ENCODE measurements around the gene RPS6KA3. TPM values are rescaled to one million over a fixed set of nuclear protein-coding genes. Genes with fewer than 3 reads are reported as not detected.
"Not testable (repeated sequence)": the region's sequence is repeated elsewhere in the genome, so short reads cannot be mapped to it uniquely, and the experiment has no call there.

Gene RPS6KA3
- total RNA-seq, 1 donor from 2014 or later, result 50.9 TPM

DNA sequence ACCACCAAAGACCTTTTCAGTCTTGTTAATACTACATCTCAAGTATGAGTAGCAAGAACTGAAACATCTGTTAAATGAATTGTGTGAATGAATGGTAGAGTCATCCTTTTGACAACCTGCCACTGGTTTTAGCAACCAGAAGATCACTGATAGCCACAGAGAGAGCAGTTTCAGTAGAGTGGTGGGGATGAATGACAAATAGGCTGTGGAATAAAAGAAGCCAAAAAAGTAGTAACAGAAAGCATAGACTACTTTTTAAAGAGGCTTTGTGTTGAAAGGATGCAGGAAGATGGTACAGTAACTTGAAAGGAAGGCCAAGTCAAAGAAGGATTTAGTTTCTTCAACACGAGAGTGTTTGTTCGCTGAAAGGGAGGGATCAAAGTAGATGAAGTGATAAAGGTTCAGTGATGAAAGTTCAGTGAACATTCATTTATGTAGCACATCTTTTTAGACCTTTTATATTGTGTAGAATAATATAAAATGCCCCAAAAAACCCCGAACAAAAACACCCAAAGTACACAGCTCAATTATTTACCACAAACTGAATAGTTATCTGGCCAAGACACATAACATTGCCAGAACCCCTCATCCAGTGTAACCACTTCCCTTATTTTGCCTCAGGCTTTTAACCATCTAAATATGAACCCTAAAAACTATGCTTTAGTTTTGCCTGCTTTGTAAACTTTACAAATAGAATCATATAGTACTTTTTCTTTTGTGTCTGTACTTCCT lies 84.9 kb downstream of the RPS6KA3 start:
- no peaks in the 10 kb centered on the region for H3K27me3 Mint-ChIP-seq (ENCODE audit: unreplicated experiment)
- TF ChIP-seq, protein P1, sequence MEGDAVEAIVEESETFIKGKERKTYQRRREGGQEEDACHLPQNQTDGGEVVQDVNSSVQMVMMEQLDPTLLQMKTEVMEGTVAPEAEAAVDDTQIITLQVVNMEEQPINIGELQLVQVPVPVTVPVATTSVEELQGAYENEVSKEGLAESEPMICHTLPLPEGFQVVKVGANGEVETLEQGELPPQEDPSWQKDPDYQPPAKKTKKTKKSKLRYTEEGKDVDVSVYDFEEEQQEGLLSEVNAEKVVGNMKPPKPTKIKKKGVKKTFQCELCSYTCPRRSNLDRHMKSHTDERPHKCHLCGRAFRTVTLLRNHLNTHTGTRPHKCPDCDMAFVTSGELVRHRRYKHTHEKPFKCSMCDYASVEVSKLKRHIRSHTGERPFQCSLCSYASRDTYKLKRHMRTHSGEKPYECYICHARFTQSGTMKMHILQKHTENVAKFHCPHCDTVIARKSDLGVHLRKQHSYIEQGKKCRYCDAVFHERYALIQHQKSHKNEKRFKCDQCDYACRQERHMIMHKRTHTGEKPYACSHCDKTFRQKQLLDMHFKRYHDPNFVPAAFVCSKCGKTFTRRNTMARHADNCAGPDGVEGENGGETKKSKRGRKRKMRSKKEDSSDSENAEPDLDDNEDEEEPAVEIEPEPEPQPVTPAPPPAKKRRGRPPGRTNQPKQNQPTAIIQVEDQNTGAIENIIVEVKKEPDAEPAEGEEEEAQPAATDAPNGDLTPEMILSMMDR (IDR thresholded peaks at IDR 0.05; ENCODE audit: unreplicated experiment), result no peak
- peaks cover 8% of the 10 kb centered on the region for H3K36me3 Mint-ChIP-seq (ENCODE audit: low read depth, unreplicated experiment)
- no peak overlapping the region for H3K27ac Mint-ChIP-seq (ENCODE audit: unreplicated experiment)
- DNase-seq (ENCODE audit: low spot score), result no peak
- no peak overlapping the region for H3K4me3 Mint-ChIP-seq (ENCODE audit: unreplicated experiment)
- H3K9me3 Mint-ChIP-seq (ENCODE audit: unreplicated experiment), result no peaks in the 10 kb centered on the region
- H3K4me1 Mint-ChIP-seq (ENCODE audit: unreplicated experiment), result no peaks in the 10 kb centered on the region

- no peaks in the 10 kb centered on the region for H3K4me1 Mint-ChIP-seq (ENCODE audit: unreplicated experiment)
- TF ChIP-seq, protein P1 (IDR thresholded peaks at IDR 0.05; ENCODE audit: unreplicated experiment), result no peak
- H3K9me3 Mint-ChIP-seq (ENCODE audit: unreplicated experiment), result no peaks in the 10 kb centered on the region
- no peaks in the 10 kb centered on the region for H3K27me3 Mint-ChIP-seq (ENCODE audit: unreplicated experiment)
- no peak overlapping the region for H3K4me3 Mint-ChIP-seq (ENCODE audit: unreplicated experiment)
- no peak for DNase-seq (ENCODE audit: low spot score)
- H3K27ac Mint-ChIP-seq (ENCODE audit: unreplicated experiment), result no peak overlapping the region
- peaks cover 8% of the 10 kb centered on the region for H3K36me3 Mint-ChIP-seq (ENCODE audit: low read depth, unreplicated experiment)
Observed at GRCh38 chrX:20177093-20177492, 89.6 kb downstream of the RPS6KA3 start.

DNA sequence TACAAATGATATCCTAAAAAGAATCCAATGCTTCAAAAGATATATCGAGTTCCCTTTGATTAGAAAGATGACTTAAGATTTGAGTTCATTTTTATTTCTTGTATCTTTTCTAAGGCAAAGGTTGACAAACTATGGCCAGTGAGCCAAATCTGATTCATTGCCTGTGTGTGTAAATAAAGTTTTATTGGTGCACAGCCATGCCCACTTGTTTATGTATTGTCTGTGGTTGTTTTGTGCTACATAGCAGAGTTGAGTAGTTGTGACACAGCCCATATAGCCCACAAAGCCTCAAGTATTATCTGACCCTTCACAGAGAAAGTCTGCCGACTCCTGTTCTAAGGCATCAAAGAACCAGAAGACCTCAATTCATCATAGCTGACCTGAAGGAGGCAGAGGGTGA lies 92.9 kb downstream of the RPS6KA3 start:
- H3K36me3 Mint-ChIP-seq (ENCODE audit: low read depth, unreplicated experiment), result peaks cover 3% of the 10 kb centered on the region
- no peaks in the 10 kb centered on the region for H3K4me1 Mint-ChIP-seq (ENCODE audit: unreplicated experiment)

GRCh38 chrX:20173313-20173712 lies 93.4 kb downstream of the RPS6KA3 start:
- H3K4me3 Mint-ChIP-seq (ENCODE audit: unreplicated experiment), result no peak overlapping the region
- peaks cover under 1% of the 10 kb centered on the region for H3K4me1 Mint-ChIP-seq (ENCODE audit: unreplicated experiment)

More for the DNA sequence above, 92.9 kb downstream of the RPS6KA3 start:
- Mint-ChIP-seq H3K9me3 (ENCODE audit: unreplicated experiment) (no peaks in the 10 kb centered on the region), H3K27me3 (ENCODE audit: unreplicated experiment) (no peaks in the 10 kb centered on the region), H3K4me3 (ENCODE audit: unreplicated experiment) (no peak overlapping the region), H3K27ac (ENCODE audit: unreplicated experiment) (no peak overlapping the region)
- TF ChIP-seq, protein P1 (IDR thresholded peaks at IDR 0.05; ENCODE audit: unreplicated experiment), result no peak
- no peak for DNase-seq (ENCODE audit: low spot score)

DNA sequence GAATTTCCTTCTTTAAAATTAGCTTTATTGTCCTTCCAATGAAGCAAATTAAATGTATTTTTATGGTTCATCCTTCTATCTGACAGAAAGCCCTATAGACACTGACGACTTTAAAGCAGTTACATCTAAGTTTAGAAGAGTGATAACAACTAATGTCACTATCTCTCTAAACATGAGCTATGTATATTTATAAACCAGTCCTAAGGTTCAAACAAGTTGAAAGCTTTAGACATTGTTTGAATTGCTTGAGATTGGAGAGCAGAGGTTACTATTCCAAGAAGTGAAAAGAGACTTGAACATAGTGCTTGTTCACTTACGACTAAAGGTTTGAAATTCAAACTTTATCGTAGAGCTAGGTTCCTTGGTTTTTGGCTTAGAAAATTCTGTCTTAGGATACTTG lies 94.8 kb downstream of the RPS6KA3 start:
- H3K4me3 Mint-ChIP-seq (ENCODE audit: unreplicated experiment), result no peak overlapping the region
- no peaks in the 10 kb centered on the region for H3K9me3 Mint-ChIP-seq (ENCODE audit: unreplicated experiment)
- TF ChIP-seq, protein P1 (IDR thresholded peaks at IDR 0.05; ENCODE audit: unreplicated experiment), result no peak
- H3K36me3 Mint-ChIP-seq (ENCODE audit: low read depth, unreplicated experiment), result peaks cover 5% of the 10 kb centered on the region
- peaks cover 4% of the 10 kb centered on the region for H3K4me1 Mint-ChIP-seq (ENCODE audit: unreplicated experiment)
- no peak for DNase-seq (ENCODE audit: low spot score)
- H3K27ac Mint-ChIP-seq (ENCODE audit: unreplicated experiment), result no peak overlapping the region
- H3K27me3 Mint-ChIP-seq (ENCODE audit: unreplicated experiment), result no peaks in the 10 kb centered on the region

More at GRCh38 chrX:20173313-20173712, 93.4 kb downstream of the RPS6KA3 start:
- no peaks in the 10 kb centered on the region for H3K27me3 Mint-ChIP-seq (ENCODE audit: unreplicated experiment)
- no peak overlapping the region for H3K27ac Mint-ChIP-seq (ENCODE audit: unreplicated experiment)
- H3K9me3 Mint-ChIP-seq (ENCODE audit: unreplicated experiment), result no peaks in the 10 kb centered on the region
- peaks cover 2% of the 10 kb centered on the region for H3K36me3 Mint-ChIP-seq (ENCODE audit: low read depth, unreplicated experiment)
- DNase-seq (ENCODE audit: low spot score), result no peak
- TF ChIP-seq, protein P1 (IDR thresholded peaks at IDR 0.05; ENCODE audit: unreplicated experiment), result no peak

DNA sequence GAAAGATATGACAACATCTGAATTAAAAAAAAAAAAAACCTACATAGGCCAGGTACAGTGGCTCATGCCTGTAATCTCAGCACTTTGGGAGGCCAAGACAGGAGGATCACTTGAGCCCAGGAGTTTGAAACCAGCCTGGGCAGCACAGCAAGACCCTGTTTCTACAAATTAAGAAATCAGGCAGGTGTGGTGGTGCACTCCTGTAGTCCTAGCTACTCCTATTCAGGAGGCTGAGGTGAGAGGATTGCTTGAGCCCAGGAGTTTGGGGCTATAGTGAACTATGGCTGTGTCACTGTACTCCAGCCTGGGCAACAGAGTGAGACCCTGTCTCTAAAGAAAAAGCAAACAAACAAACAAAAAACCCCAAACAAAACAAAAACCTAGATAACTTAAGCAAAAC lies 104.2 kb downstream of the RPS6KA3 start:
- not testable (repeated sequence) for H3K9me3 Mint-ChIP-seq (ENCODE audit: unreplicated experiment); H3K4me1 Mint-ChIP-seq (ENCODE audit: unreplicated experiment); H3K27me3 Mint-ChIP-seq (ENCODE audit: unreplicated experiment); H3K27ac Mint-ChIP-seq (ENCODE audit: unreplicated experiment); H3K4me3 Mint-ChIP-seq (ENCODE audit: unreplicated experiment); DNase-seq (ENCODE audit: low spot score)
- H3K36me3 Mint-ChIP-seq (ENCODE audit: low read depth, unreplicated experiment), result peaks cover 18% of the 10 kb centered on the region
